HG02610 (cell line): Measurements from ENCODE around the gene TMEM11.
"Not testable (repeated sequence)": the region's sequence is repeated elsewhere in the genome, so short reads cannot be mapped to it uniquely, and the experiment has no call there.

Source experiments
- ATAC-seq: cut with Tn5 transposase; IDR thresholded peaks from one replicate; pipeline ENCODE4 v1.9.1; 2021; ENCODE audit warnings: mild to moderate bottlenecking, moderate library complexity; ENCODE audit not compliant: unreplicated experiment

TMEM11 gene

DNA sequence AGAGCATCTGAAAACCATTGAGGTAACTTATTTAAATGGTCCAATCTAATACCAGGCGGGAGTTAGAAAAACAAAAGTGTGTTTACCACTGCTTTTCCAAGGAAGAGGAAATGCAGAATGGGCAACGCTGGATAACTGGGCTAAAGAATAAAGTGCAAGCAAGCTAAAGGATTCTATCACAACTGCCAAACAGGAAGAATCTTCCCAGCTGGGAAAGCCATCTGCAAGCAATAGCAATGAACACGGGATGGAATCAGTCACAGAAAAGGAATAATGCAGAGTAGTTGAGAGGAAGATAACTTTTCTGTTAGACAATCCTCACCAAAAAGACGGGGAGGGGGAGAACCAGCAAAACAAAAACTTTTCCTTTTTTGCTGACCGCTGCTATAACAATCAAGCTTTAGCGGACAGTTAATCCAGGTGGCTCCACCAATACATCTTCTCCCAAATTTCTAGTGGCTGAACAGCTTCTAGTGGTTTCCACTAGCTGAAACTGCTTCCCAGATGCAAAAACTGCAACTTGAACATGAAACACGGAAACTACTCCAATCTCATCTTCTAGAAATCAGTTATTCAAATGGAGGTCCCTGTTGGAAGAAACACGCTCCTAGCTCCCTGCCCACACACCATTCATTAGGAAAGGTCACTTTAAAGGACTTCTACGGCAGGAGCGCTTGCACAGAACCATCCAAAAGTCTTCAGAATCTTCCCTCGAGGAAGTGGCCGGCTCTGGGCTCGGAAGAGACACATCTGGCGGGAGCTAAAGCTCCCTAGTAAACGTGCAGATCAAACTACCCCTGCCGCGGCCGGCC, 929 bp downstream of the TMEM11 start:
- ATAC-seq = no peak

DNA sequence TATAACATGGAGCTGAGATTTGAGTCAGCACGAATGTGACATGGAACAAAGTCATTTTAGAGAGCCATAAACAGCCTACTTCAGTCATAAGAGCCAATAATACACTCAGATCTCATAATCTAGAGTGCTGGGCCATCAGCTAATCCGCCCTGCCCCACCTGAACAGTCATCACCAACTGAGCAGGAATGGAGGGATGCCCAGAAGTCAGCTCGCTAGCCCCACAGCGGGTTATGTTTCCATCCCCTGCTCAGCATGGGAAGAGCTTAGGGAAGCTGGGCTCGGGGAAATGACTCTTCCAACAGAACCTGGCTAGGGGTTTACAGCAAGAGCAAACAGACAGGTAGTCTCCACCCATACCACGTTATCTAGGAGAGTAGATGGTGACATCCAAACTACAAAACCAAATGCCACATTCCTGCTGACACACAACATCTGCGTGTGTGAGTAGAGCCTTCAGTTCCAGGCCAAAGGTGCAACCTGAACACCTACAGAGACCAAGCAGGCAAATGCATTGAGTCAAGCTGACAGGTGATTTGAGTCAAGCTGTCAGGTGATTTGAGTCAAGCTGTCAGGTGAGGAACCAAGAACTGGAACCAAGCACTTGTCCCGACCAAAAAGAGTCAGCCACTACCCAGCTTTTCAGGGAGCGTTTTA, 2.0 kb downstream of the TMEM11 start:
- no peak for ATAC-seq

DNA sequence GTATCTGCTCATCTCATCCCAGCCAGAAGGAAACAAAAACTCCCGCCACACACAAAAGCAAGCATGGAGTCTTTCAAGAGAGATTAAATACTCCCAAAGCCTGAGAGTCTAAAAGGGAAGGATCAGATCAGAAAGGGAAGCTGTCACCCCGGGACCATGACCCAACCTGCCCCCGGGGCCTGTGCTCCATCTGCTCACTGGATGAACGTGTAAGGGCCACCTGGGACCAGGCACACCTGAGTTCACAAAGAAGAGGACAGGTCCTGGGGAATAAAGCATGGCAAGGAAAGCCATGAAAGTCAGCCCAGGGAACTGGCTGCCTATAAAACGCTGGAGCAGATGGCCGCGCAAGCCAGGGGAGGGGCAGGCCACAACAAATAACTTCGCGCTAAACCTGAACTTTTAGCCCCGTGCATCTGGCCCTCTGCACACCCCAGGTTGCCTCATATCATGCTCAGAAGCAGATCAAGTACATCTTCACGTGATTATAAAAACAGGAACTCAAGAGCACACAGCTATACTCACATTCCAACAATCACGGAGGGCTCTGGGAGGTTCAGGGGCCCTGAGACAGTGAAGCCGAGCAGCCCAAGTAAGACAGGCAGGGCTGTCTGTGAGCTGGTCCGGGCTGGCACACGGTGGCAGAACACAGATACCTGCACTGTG, 3.4 kb downstream of the TMEM11 start:
- no peak for ATAC-seq

DNA sequence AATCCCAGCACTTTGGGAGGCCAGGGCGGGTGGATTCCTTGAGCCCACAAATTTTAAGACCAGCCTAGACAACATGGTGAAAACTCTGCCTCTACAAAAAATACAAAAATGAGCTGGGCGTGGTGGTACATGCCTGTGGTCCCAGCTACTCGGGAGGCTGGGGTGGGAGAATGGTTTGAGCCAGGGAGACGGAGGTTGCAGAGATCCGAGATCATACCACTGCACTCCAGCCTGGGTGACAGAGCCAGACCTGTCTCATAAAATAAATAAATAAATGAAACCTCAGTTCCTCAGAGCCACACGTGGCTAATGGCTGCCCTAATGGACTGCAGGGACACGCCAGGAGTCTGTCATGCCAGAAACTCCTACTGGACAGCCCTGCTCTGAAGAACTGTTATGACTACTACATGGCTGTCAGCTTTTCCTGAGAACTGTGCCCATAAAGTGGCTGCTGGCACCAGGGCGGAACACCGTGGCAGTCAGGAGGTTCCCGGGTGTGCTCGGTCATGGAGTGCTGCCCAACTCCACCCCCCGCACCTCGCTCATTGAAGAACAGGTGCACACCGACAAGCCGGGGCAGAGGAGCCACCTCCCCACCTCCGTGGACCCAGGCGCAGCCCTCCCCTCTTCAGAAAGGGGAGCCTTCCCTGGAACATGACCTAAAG, 4.3 kb downstream of the TMEM11 start:
- no peak for ATAC-seq

DNA sequence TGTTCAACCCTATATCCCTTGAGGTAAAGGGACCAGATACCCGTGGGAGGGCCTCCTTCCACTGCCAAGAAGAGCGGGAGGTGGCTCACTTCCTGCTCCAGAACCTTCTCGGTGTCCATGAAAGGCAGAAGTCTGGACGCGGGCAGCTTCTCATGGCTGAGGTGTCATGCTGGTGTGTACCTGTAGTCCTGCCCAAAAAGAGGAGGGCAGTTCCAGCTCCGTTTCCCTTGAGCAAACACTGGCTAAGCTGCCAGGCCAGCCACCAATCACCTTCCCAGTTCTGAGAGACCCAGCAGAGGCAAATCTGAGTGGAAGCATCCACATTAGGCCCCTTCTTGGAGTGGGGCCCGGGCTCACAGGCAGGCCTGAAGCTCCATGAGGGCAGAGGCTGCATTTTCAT, 5.6 kb downstream of the TMEM11 start:
- no peak for ATAC-seq

DNA sequence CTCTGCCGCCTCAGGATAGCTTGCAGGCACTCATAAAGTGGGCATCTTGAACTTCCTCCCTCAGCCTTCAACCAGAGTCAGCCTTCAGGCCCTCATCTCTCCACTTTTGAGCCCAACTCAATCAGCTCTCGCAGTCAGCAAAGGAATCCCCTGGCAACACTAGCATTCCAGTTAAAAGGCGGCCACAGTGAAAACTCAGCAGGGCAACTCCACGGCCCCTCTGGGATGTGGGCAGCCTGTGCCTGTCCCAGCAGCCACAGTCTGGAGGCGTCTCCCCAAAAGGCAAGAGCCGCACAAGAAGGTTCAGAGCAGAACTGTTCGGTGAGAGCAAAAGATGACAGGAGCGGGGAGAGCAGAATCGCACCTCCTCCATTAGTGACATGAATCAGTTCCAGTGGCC, 9.0 kb downstream of the TMEM11 start:
- ATAC-seq = no peak

DNA sequence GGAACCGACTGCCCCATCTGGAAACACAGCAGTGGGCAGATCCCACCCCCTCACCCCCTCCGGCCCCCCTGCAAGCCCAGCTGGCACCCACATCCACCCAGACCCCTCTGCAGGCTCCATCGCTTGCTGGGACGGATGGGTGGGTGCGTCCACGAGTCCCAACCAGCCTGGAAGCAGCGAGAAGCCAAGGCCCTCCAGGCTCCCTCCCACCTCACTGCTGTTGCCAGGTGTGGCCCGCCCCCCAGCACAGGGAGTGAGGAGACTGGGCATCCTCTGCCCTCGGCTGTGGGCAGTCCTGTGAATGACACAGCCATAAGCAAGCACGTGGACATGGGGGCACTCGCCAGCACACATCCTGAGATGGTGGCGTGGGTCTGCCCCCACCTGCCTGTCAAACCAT, 11.4 kb downstream of the TMEM11 start:
- no peak for ATAC-seq

DNA sequence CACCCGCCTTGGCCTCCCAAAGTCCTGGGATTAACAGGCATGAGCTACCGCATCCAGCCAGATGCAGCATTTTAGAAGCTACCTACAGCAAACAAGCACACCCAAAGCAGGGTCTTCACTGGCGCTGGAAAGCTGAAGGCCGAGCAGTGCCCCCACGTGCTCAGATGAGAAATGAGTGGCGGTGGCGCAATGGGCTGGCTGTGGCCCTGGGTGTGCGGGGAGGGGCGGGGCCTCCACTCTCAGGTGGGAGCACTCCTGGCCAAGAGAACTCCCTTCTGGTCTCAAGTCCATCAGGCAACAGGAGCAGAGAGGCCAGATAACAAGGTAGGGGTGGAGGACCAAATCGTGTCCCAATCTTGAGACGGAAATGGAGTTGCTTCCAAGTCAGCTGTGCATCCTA, 12.1 kb downstream of the TMEM11 start:
- no peak for ATAC-seq

DNA sequence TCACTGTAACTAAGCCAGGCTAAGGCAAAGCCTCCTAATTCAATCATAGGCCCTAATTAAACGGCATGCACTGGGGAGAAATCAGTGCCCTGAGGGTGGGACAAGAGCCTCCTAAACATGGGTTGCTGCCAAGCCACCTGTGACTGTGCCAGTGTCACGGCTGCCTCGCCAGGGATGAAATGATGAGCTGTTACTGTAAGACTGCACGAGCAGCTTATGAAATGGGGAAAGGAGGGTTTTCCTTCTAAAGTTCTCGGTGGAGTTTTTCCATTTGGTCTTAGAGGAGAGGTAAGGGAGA, 12.7 kb downstream of the TMEM11 start:
- ATAC-seq = no peak

DNA sequence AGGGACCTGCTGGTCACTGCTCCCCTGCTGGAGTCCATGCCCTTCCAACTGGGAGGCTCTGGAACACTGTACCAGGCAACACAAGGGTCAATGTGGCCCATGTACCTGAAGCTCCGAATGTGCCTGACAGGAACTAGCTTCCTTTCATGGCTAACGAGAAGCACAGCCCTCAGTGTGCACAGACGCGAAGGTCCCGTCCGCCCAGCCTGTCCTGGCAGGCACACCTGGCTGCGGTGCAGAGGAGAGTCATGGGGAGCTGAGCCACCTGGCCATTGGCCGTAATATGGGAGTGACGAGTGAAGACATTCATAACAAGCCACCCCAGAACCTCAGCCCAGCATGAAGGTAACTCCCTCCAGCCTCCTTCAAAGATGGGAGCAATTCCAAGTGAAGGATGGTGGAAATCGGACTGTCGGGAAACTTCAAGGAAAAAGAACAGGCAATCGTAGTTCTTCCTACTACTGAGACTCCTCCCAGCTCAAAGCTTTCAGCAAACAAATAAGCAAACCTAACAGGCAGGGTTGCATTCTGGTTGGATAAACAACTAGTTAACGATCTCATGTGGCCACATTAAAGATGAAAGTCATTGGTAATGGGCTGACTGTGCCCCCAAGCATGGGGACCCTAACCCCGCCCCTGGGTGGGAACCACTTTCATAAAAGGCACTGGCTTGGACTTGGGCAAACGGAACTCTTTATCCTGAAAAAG, 13.2 kb downstream of the TMEM11 start:
- ATAC-seq = no peak

DNA sequence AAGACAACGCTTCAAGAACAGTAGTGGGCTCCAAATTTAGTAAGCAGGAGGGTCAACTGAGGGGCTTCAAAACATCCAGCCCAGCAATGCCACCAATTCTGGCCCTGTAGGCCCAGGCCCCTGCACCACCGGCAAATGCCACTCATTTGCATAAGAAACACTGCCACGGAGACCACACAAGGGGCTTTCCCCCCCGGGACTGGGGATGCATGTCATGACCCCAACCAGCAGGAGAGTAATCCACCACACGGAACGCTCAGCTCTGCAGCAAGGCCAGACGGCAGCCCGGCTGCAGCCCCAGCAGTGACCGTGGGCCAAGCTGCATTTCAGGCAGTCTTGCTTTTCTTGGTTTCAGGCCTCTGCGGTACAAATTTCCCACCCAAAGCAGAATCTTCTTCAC, 14.1 kb downstream of the TMEM11 start:
- ATAC-seq = no peak

DNA sequence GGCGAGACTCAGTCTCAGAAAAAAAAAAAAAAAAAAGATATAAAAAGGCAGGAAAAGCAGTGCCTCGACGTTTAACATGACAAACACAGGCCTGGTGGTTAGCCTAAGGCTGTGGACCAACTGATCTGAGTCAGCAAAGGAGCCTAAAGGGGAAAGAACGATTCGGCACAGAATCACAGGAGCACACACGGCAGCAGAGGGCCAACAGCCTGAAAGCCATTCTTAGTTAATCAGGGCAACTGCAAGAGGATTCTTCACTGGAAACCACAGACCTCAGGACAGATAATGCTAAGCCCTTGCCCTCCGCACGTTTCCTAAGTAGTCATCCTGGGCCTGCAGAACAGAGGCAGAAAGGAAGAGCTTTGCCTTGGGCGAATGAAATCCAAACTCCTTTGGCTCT, 14.7 kb downstream of the TMEM11 start:
- ATAC-seq = no peak

DNA sequence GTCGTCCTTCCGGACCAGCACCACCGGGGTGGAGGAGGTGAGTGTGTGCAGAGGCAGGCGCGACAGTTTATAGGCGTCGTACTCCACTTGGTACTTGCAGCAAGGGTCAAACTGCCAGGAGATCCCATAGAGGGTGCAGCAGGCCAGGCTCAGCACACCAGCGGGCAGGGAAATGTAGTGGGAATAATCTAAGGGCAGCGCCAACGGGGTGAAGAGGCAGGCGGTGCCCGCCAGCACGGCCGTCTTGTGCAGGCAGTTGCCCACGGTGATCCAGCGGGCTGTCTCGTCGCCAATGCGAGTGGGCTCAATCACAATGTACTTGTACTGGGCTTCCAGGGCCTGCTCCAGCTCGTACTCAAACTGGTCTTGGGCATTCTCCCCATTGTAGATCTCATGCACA, 15.6 kb downstream of the TMEM11 start:
- no peak for ATAC-seq

DNA sequence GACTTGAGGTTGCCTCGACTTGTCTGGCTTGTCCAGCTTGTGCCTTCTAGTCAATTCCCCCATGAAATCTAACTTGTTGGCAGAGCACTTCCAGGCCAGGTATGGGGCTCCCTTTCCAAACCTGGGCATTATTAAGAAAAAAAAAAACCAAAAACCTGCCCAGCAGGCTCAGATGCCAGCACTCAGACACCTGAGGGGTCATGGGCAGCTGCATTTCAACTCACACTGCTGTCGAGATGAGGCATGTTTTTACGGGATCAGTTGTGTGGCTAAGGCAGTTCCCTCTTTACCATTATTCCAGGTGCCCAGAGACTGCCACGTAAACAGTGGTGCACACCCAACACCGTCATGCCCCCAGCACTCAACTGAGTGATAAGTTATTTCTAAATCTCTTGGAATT, 17.8 kb downstream of the TMEM11 start:
- ATAC-seq = no peak

DNA sequence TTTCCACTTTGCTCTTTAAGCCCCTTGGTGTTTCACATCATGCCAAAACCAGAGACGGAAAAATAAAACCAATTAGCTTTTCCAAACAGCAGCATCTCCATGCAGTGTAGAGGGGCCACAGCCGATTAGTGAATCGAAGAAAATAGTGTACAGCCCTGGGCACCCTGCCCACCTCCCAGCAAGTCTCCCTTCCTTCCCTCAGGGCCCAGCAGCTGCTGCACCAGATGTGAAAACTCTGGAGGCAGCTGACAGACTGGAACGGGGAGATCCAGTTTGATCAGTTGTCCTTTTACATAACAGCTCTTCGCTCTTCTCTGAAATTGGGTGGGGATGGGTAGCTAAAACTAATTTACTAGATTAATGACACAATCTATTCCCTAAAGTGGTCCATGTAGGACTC, 19.3 kb downstream of the TMEM11 start:
- ATAC-seq = no peak

DNA sequence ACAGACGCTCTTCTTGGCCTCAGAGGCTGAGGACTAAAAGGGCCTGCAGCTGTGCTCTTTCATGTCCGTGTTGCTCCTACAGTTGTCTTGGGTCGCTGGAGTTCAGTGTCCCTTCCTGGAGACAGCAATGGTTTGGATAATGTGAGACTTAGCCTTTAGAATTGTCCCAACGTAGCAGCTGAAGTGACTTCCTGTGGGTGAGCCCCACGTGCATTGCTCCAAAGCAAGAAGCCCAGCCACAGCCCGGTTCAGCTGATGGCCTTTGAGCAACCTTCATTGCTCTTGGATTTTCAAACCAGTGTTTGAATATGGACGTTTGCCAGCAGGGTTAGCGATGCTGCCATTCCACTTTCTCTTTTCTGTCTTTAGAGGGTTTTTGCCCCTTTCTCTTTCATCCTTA, 19.7 kb downstream of the TMEM11 start:
- ATAC-seq = no peak

DNA sequence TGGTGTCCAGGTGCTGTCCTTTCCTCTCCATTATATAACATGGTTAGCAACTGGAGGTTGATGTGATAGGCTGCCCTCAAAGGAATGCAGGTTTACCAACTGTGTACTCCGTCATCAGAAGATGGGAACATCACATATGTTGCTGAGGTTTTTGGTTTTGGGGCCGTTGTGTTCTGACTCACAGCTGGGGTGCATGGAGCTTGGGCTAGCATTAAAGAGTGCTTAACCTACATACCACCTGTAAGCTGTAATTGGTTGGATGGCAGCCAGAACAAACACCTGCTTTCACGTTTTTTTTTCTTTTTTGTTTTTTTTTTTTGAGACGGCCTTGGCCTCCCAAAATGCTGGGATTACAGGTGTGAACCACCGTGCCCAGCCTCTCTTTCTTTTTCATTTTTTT, 20.9 kb downstream of the TMEM11 start:
- ATAC-seq = no peak

DNA sequence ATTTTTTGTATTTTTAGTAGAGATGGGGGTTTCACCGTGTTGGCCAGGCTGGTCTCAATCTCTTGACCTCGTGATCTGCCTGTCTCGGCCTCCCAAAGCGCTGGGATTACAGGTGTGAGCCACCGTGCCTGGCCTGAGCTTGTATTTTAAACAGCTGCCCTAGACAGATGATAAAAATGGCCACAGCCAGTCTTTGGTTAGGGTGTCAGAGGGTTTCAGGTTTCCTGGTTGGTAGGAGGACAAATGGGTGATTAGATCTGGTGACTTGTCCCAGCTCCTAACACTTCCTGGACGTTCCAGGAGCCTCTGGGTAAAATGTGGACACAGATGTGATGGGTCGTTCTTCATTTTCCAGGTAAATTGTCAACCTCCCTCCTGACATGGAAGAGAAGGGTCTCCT, 21.5 kb downstream of the TMEM11 start:
- ATAC-seq = not testable (repeated sequence)

DNA sequence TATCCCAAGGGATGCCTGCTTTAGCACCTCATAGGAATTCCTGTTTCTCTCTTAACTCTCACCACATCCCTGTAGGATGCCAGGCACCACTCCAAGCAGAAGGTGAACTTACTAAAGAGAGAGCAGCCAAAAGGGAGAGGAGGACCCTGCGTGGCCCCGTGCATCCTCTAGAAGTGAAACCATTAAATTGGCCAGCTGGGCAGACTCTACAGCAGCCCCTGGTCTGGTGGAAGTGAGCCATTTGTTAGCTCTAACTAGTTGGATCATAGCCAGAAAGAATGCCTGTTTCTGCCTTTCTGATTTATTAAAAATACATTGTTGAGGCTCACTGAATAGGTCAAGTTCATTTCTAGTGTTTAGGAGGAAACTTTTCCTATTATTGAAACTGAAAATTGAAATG, 22.3 kb downstream of the TMEM11 start:
- no peak for ATAC-seq

DNA sequence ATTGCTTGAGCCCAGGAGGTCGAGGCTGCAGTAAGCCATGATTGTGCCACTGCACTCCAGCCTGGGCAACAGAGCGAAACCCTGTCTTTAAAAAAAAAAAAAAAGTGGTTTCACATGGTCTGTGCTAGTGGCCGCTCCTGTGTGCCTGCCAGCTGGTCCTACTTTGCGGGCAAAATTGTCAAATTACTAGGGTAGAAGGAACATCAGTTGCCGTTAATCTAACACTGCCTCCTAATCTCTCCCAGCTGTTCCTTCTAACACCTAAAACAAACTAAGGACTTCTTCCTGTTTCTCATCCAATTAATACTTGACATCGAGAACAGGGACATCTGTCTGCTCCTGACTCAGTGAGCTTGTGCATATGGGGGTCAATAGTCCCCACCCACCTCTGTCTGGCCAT, 23.9 kb downstream of the TMEM11 start:
- ATAC-seq = no peak

DNA sequence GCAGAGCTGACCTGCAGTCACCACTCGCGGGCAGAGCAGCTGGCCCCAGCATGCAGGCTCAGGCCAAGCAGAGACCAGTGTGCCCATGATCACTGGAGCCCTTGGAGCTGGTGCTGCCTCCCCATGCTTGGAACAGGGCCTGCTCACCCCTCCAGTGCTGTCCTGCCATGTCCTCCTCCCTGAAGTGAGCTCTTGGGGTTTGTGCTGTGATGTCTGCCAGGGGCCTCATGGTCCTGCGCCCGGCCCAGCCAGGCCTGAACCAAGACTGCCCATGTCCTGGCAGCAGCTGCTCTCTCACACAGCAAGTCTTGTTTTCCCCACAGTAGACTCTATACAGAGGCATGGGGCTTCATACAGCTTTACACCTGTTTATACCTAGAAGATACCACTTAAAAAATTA, 24.6 kb downstream of the TMEM11 start:
- no peak for ATAC-seq
